Germinal center (tissue), 1 donor: ENCODE results near the gene IGHMBP2.

Source experiments
- DNase-seq: peaks from one replicate; pipeline ENCODE4 v3.0.0; 2012; ENCODE audit warnings: mixed read lengths, low spot score

IGHMBP2 gene

GRCh38 chr11:68890490-68891231 lies 13.0 kb upstream of the IGHMBP2 start:
- no peak for DNase-seq

GRCh38 chr11:68891351-68891948 lies 12.2 kb upstream of the IGHMBP2 start:
- DNase-seq, result no peak

- no peak for DNase-seq
Measured at GRCh38 chr11:68892576-68892975, 11.1 kb upstream of the IGHMBP2 start.

GRCh38 chr11:68893282-68893681 lies 10.4 kb upstream of the IGHMBP2 start:
- DNase-seq, result no peak

DNA sequence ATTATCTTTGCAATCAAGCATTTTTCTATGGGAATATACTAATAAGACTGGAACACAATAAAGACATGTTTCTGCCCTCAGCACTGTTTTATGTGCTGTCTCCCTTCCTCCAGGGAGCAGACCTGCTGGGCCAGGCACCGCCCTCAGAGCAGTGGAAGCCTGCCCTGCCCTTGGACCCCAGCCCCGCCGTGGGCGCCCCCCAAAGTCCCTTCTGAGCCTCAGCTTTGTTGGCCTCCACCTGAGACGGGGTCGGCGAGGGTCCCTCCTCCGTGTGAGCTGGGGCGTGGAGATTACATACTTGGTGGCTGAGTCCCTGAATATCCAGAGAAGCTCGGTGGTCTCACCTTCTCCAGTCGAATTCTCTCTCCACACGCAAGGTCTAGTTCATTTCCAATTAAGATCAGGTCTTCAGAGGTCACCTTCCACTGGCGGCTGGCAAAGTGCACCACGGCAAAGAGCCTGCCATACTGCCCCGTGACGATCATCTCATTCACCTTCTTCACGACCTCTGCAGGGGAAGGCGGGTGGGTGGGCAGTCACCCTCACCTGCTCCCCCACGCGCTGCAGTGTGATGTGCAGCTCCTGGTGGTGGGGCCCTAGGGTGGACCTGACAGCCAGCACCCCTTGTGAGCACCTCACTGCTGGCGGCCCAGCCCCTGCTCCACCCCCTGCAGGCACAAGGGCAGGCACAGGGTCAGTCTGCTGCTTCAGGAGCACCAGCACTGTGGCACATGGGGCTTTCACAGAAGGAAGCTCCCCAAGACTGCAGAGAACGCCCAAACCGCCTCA lies 7.3 kb upstream of the IGHMBP2 start:
- DNase-seq, result no peak

- no peak for DNase-seq
Measured at GRCh38 chr11:68897441-68897840, 6.2 kb upstream of the IGHMBP2 start.

- DNase-seq, result no peak
Measured at GRCh38 chr11:68900835-68901381, 2.8 kb upstream of the IGHMBP2 start.

DNA sequence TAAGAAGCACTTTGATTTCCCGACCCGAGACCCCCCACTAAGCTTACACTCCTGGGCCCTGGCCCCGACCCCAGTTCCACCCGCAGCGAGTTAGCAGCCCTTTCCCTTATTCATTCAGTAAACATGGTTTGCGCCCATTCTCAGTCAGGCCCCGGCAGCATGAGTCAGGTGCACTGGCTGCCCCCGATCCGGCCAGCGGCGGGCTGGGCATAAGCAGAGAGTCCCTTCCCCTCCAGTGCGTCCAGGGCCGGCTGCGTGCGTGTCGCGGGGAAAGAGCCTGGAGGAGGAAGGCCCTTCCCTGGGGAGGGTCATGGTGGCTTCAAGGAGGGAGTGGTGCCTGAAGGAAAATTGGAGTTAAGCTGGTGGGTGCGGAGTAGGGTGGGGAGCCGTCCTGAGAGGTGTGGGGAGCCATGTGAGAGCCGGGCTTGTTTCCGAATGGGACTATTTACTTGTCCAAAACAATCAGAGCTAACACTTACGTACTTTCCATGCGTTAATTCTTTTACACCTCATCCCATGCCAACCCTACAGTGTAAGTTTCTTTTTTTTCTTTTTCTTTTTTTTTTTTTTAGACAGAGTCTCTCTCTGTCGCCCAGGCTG lies 657 bp downstream of the IGHMBP2 start:
- peak; percentile 31 for DNase-seq

DNA sequence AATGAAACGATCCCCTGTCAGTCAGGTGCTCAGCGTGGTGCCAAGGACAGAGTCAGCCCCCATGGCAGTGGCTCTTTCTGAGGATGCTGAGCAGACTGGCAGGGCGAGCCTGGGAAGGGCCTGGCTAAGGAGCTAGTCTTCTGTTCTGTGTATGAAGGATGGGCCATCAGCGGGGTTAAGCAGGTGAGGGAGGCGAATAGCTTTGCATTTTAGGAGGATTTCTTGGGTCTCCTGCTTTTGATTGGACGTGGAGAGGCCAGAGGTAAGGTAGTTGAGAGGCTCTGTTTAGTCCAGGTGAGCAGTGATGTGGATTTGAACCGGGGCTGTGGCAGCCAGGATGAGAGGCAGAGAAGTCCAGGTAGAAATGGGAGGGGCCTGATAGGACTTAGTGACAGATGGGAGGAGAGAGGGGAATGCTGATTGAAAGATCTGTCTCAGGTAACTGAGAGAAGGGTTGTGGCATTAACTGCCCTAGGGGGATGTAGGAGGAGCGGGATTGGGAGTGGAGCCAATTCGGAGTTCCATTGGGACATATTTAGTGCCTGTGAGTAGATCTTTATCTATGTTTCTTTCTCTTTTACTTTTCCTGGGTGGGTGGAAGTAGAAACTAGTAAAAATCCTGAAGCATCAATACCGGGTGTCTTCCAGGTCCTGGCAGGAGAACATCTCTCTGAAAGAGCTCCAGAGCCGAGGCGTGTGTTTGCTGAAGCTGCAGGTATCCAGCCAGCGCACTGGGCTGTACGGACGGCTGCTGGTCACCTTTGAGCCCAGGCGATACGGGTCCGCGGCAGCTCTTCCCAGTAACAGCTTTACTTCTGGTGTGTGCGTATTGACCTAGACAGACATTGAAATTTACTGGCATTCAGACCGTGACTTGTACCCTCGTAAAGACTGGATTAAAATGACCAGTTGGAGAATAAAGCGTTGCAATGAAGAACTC lies 2.0 kb downstream of the IGHMBP2 start:
- no peak for DNase-seq

DNA sequence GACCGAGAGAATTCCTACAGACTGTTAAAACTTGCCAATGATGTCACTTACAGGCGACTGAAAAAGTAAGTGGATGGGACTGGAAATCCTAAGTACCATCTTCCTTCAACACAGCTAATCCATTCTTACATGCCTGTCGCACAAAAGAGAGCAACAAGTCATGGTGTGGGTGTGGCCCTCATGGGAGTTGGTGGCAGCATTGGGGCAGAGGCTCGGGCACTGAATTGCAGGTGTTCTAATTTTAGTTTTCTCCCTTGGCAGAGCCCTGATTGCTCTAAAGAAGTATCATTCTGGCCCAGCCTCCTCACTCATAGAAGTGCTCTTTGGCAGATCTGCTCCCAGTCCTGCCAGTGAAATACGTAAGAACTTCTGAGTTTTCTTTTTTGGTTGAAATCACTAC lies 4.6 kb downstream of the IGHMBP2 start:
- no peak for DNase-seq

DNA sequence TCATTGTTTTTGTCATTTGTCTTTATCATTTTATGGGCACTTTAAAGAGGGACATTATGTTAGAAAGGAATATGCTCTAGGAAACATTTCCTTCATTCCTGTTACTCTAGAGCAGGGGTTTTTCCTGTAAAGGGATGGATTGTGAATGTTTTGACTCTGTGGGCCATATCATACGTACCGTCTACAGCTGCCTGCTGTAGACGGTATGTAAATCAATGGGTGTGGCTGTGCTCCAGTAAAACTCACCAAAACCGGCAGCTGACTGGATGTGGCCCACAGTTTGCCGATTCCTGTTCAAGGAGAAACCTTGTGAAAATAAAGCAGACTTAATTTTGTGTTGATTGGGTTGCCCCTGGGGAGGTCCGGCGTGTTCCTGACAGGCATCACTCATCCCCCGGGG lies 7.3 kb downstream of the IGHMBP2 start:
- DNase-seq, result no peak

DNA sequence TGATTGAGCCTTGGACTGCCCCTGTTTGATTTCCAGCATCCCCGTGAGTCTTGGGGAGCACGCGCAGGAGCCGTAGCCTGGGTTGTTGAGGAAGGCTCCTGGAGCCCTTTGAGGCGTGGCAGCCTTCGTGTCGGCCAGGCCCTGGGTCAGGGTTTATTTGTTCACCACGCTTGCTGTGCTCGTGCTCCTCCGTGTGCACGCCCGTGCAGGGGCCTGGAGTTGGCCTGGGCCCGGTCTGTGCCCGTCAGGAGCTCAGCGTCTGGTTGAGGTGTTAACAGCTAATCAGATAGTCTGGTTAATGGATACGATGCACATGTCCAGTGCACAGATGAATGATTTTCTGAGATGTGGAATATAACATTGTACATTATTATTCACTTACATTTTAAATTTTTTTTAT lies 8.0 kb downstream of the IGHMBP2 start:
- DNase-seq, result no peak

- DNase-seq, result no peak
Measured at GRCh38 chr11:68912254-68912653, 8.6 kb downstream of the IGHMBP2 start.

DNA sequence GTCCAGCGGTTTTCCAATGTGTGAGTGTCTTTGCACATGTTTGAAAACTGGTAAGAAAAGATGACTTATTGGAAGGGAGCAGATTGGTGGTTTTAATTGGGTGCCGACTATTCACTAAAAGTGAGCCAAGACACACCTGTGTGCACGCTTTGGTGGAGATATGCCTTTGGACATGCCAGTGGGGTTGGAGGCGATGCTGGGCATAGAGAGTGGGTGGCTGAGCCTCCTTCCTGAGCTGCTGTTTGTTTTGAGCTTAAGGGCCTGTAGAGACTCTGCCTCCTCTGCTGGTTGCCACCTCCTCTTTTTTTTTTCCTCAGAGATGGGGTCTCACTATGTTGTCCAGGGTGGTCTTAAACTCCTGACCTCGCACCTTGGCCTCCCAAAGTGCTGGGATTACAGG lies 9.5 kb downstream of the IGHMBP2 start:
- no peak for DNase-seq

GRCh38 chr11:68914761-68915160 lies 11.1 kb downstream of the IGHMBP2 start:
- DNase-seq, result no peak

- no peak for DNase-seq
Measured at GRCh38 chr11:68916439-68916838, 12.7 kb downstream of the IGHMBP2 start.

DNA sequence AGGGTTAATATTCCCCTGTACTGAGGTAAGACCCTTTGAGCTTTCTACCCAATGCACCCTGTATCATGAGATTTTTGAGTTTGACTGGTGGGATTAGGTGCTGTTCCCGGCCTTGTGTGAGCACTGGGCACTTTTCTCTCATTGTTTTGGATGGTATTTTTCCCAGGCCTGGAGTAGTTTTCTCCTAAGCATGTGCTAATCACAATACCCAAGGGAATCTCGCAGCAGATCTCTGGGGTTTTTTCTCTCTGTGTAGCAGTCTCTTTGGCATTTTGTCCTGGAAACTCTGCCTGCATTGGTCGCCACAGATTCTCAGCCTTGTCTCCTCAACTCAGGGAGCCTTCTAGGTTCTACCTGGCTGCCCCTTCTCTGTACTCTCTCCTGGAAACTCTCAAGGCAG lies 19.9 kb downstream of the IGHMBP2 start:
- no peak for DNase-seq

GRCh38 chr11:68924073-68924925 lies 20.6 kb downstream of the IGHMBP2 start:
- no peak for DNase-seq

DNA sequence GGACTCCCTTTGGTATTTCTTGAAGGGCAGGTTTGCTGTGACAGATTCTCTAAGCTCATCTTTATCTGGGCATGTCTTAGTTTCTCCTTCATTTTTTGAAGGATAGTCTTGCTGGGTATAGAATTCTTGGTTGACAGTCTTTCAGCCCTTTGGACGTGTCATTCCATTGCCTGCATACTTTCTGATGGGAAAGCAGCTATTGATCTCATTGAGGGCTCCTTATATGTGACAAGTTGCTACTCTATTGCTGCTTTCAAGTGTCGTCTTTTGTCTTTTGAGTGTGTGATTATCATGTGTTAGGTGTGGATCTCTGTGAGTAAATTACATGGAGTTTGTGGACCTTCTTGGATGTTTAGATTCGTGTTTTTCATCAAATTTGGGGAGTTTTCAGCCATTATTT lies 21.9 kb downstream of the IGHMBP2 start:
- DNase-seq, result no peak
